Gastrocnemius medialis (tissue), 4 donors: Measurements from ENCODE around the gene SERPINB1.

Experiments used
- POLR2A ChIP-seq, 2 donors: fragments of 450-650 bp; IDR thresholded peaks; one replicate each; pipeline ENCODE4 v1.6.1; 2017; ENCODE audit warnings: antibody characterized with exemption in 2 of 2, mild to moderate bottlenecking in 2 of 2, moderate library complexity in 2 of 2
- TF ChIP-seq, protein P1 (sequence below), 5 experiments: fragments of 450-650 bp in 3 of 5; fragments of 200-600 bp in 2 of 5; sonication (generic) in 2 of 5; IDR thresholded peaks in 4 of 5; conservative IDR thresholded peaks in 1 of 5; 1 replicate in 4 of 5; 2 replicates in 1 of 5; pipeline ENCODE4 v1.5.1; 2016 to 2019; ENCODE audit warnings: antibody characterized with exemption in 5 of 5, mild to moderate bottlenecking in 3 of 5, moderate library complexity in 3 of 5

GRCh38 chr6:2800552-2801316, 40.9 kb downstream of the SERPINB1 start:
- TF ChIP-seq POLR2A (IDR thresholded peaks at IDR 0.05): no peak
- TF ChIP-seq, protein P1, sequence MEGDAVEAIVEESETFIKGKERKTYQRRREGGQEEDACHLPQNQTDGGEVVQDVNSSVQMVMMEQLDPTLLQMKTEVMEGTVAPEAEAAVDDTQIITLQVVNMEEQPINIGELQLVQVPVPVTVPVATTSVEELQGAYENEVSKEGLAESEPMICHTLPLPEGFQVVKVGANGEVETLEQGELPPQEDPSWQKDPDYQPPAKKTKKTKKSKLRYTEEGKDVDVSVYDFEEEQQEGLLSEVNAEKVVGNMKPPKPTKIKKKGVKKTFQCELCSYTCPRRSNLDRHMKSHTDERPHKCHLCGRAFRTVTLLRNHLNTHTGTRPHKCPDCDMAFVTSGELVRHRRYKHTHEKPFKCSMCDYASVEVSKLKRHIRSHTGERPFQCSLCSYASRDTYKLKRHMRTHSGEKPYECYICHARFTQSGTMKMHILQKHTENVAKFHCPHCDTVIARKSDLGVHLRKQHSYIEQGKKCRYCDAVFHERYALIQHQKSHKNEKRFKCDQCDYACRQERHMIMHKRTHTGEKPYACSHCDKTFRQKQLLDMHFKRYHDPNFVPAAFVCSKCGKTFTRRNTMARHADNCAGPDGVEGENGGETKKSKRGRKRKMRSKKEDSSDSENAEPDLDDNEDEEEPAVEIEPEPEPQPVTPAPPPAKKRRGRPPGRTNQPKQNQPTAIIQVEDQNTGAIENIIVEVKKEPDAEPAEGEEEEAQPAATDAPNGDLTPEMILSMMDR (IDR thresholded peaks at IDR 0.05 in 4 of 5, conservative IDR thresholded peaks at IDR 0.05 in 1 of 5): no peak
